ENCODE results near the gene KLF15. TPM values are rescaled to one million over a fixed set of nuclear protein-coding genes. Genes with fewer than 3 reads are reported as not detected.

Gene KLF15
- polyA plus RNA-seq, 4 donors = 2.6 to 15.8 (median 10.1) TPM

DNA sequence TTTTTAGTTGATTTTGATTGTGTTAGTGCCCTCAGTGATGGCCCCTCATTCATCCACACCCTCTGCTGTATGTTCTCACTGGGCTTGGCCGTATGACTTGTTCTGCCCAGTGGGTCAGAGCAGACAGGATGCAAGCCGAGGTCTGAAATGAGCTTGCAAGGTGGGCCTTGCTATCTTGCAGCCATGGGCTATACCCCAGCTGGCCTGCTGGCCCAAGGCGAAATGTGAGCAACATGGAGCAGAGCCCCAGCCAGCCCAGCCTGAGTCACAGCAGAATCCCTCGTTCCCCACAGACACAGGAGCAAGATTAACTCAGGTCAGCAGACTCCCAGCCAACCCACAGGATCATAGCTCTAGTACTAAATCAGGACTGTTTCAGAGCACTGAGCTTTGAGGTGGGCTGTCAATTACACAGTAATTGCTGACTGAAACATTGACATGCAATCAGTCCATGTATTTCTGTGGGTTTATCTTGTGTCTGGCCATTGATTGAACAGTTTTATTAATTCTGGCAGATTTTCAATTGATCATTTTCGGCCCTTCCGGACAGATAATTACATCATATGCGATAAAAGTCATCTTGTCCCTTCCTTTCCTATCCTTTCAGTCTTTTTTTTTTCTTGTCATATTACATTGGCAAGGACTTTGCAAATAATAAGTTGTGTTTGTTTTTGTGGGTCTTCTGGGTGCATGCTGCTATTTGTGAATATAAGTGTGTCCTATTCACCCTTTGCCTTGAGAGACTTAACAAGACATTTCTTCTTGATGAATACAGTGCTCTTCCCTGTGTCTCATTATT, 27.1 kb downstream of the KLF15 start:
- DNase-seq (ENCODE audit: low read depth in 4 of 4, low spot score in 3 of 4) = no peak

DNA sequence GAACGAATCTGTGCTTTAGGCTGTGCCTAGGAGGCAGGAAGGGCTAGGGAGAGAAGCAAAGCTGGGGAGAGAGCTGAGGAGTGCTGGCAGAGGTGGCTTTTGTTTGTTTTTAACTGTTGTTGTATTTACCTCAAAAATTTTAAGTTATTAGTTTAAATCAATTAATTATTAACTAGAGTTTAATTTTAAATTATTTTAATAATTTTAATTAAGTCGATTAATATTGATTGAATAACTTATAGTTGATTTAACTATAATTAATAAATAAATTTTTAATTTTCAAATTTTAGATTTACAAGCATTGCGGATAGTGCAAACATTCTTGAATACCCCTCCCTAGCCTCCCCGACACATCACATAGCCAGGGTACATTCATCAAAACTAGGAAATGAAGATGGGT, 30.6 kb downstream of the KLF15 start:
- no peak for DNase-seq (ENCODE audit: low read depth in 4 of 4, low spot score in 3 of 4)

DNA sequence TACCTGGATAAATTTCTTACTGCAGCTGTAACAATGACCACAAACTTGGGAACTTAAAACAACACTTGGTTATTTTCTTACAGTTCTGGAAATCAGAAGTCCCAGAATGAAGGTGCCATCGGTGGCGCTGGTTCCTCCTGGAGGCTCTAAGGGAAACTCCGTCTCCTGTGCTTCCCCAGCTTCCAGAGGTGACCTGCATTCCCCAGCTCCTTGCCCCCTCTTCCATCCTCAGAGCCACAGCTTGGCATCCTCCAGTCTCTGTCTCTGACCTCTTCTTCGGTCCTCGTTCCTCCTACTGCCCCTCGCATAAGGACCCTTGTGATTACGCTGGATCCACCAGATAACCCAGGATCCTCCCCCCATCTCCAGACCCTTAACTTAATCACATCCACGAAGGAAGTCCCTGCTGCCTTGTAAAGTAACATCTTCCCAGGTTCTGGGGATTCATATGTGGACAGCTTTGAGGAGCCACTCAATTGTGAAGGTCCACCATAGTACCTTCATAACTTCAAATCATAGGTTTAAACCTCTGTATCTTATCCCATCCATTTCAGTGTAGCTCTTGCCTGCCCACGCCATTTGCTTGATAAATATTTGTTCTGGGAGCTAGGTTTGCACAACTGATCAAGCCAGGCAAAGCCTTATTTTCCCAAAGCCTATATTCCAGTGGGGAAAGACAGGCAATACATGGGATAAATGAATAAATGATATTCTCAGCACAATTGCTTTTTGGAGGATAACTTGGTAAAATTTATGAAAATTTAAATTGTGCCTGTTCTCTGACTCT, 34.8 kb downstream of the KLF15 start:
- DNase-seq (ENCODE audit: low read depth in 4 of 4, low spot score in 3 of 4) = no peak

DNA sequence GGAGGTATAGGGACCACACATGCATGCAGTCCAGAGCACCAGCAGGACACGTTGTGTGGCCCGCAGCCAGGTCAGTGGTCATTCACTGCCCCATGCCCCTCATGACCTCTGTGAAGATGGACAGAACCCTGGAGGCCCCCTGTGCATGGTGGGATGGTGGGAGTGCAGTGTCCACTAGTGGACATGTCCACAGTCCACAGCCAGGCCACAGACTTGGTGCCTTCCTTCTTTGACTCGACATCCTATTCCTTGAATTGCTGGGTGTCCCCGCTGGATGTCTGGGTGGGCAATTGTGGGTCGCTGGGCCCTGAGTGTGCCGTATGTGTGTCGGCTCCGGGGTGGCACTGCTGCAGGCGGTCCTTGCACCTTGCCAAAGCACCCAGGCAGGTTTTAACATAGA, 35.7 kb downstream of the KLF15 start:
- DNase-seq (ENCODE audit: low read depth in 4 of 4, low spot score in 3 of 4) = no peak

DNA sequence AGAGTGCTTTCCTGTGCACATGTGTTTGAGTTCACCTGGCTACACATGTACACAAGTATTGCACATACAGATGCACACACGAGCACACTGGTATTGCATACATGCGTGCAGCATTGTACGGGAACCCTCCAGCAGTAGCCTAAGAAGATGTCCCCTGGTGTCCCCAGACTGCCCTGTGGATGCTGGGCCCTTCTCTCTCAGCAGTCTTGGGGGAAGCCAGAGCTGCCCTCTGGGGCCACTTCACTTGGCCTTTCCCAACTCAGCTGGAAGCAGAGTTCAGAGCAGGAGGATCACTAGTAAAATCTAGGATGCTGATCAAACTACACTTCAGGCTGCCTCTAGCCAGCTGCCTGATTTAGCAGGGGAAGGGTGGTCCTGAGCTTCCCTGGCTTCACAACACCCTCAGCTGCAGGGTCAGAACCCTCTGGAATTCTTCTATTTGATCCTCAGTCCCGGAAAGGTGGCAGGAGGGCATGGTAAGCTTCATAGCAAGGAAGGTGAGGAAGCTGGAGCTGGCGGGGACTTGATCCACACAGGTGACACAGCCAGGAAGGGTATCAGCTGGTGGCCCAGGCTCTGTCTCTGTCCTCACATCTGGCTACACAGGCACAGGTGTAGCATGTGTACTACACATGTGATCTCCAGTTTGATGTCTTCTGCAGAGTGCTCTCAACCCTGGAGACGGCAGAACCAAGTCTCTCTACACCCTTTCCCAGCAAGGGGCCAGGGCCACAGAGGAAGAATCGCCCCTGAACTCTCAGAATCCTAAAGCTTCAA, 36.5 kb downstream of the KLF15 start:
- DNase-seq (ENCODE audit: low read depth in 4 of 4, low spot score in 3 of 4) = no peak

DNA sequence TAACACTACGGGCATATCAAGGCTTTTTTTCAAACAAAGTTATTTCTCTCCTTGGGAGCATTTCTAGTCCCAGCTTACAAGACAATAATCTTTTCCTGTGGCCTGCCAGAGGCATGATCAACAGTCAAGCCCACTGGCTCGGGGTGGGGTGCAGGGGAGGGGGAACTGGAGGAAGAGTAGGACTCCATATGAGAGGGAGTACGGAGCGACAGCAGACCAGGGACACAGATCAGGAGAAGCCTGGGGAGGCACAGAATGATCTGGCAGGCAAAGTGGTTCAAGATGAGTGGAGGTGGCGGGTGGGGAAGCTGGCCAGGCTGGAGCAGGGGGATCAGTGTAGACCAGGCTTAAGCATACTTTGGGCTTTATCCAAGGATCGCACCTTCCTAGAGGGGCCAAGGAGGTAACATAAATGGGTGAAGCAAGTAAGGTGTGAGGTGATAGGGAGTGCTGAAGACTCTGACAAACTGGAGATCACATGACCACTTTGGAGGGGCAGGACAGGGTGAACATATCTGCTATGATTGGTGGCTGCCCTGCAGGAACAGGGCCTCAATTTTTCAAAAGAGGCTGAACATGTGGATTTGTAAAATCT, 37.4 kb downstream of the KLF15 start:
- no peak for DNase-seq (ENCODE audit: low read depth in 4 of 4, low spot score in 3 of 4)

DNA sequence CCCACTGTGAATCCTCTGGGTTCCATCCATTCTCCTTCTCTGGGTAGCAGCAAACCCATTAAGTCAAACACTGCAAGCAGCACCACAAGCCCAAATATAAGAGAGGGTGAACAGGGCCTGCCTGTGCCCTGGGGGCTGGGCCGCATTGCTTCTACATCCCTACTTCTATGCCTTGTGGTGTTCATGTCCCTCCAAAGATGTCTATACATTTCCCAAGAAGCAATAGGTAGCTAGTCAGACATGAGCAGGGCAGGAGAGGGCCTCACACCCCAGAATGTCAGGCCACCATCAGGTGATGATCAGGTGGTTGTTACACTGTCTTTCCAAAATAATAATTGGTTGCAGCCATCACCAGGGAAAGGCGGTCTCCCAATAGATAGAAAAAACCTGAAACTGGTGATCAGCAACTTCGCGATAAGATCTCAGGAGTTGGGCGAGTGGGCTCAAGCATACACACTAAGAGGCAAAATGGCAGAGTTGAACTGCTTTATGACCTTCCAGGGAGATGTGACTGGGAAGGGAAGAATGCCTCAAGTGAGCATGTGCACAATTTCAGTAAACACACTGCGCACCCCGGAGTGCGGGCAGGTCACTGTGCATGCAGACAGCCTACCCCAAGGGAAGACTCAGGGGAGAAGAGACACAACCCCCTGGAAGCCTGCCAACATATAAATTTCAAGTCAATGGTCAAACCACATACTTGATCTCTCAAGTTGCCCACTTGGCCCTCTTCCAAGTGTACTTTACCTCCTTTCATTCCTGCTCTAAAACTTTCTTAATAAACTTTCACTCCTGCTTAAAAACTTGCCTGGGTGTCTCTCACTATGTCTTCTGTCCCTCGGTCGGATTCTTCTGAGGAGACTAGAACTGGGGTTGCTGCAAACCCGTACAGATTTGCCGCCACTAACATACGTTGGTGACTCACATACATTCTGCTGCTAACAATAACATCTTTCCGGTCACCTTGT, 39.9 kb downstream of the KLF15 start:
- DNase-seq (ENCODE audit: low read depth in 4 of 4, low spot score in 3 of 4) = no peak

DNA sequence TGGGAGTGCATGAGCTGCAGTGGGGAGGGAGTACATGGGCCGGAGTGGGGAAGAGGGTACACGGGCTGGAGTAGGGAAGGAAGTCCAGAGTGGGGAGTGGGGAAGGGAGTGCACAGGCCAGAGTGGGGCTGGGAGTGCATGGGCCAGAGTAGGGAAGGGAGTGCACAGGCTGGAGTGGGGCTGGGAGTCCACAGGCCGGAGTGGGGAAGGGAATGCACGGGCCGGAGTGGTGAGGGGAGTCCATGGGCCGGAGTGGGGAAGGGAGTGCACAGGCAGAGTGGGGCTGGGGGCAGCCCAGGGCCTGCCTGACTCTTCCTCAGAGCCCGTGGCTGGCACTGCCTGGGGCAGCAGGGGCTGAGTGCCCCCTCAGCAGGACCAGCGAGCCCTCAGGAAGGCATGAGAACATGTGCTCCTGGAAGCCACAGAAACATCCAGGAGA, 40.7 kb downstream of the KLF15 start:
- no peak for DNase-seq (ENCODE audit: low read depth in 4 of 4, low spot score in 3 of 4)

DNA sequence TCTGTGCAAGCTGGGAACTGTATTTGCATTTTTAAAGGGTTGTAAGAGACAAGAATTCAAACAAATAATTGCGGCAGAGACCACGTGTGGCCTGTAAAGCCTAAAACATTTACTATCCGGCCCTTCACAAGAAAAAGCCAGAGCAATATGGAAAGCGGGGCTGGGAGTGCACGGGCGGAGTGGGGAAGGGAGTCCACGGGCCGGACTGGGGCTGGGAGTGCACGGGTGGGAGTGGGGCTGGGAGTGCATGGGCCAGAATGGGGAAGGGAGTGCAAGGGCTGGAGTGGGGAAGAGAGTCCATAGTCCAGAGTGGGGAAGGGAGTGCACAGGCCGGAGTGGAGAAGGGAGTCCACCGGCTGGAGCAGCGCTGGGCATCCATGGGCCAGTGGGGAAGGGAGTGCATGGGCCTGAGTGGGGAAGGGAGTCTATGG, 41.2 kb downstream of the KLF15 start:
- no peak for DNase-seq (ENCODE audit: low read depth in 4 of 4, low spot score in 3 of 4)

DNA sequence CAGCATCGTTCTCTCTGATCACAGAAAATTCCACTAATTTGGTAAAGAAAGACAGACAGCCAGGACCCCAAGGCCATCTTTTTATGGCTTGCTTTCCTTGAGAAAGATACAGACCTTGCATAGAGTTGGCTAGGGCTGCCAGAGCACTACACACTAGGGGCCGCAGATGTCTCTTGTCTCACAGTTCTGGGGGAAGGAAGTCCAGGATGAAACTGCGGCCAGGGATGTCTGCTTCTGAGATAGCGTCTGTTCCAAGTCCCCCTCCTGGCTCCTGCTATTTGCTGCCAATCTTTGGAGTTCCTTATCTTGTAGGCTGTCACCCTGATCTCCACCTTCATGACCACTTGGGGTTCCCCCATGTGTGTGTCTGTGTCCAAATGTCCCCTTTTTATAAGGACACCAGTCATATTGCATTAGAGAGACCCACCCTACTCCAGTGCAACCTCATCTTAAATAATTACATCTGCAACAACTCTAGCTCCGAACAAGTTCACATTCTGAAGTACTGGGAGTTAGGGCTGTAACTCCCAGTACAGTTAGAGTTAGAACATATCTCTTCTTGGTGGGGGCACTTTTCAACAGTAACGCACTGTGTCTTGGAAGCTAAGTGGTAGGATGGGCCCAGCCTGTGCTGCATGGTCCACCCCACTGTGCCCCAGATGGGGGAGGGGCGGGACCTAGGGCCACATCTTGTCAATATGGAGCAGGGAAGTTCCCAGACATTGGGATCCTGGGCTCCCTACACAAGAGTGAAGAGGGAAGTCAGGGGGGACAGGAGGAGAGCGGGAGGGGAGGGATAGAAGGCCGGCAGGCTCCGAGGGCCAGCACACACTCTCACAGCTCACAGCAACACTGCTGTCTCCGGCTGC, 42.2 kb downstream of the KLF15 start:
- peak in 3 of 4 donors; percentile 19 to 32 (median 19) for DNase-seq (ENCODE audit: low read depth in 4 of 4, low spot score in 3 of 4)

DNA sequence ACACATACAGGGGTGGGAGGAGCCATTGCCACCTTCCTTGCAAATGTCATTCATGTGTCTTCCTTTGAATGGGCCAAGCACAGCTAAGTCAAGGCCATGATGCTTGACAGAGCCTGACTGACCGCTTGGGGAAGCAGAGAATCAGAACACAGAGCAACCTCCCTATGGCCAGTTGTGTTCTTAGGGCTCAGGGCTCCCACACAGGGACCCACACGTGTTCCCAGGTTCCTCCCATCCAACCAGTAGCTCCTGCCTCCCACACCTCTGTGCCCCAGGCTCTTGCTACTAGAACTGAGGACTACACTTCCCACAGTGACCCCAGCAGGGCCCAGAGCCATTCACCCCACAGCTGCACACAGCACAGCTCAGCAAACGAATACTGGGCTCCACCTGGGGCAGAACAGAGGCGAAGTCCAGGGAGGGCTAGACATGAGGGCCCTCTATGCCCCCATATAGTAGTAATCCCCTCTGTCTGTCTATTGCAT, 42.9 kb downstream of the KLF15 start:
- DNase-seq (ENCODE audit: low read depth in 4 of 4, low spot score in 3 of 4) = no peak

DNA sequence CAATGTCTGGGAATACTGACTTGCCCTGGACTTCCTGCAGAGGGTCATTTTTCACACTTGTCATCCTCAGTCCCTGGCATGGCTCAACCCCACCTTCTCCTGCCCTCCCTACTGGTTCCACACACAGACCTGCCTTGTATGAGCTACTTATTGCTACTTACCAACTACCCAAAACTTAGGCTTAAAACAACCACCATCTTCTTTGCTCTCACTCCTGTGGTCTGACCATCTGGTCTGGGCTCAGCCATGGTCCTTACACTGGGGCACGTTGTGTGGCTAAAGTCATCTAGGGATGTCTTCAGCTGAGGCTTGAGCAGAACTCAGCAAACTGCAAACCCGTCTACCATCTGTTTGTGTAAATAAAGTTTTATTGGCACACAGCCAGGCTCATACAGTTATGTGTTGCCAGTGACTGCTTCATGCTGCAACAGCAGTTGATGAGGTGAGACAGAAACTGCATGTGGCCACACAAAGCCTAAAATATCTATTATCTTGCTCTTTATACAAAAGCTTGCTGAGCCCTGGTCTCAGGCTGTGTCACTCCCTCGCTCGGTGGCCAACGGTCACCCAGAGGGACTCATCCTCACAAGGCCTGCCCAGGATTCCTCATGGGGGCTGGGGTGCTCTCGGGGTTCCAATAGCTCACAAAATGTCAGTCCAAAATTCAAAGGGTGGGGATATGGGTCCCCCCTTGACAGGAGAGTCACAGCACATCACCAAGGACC, 43.5 kb downstream of the KLF15 start:
- DNase-seq (ENCODE audit: low read depth in 4 of 4, low spot score in 3 of 4) = no peak

DNA sequence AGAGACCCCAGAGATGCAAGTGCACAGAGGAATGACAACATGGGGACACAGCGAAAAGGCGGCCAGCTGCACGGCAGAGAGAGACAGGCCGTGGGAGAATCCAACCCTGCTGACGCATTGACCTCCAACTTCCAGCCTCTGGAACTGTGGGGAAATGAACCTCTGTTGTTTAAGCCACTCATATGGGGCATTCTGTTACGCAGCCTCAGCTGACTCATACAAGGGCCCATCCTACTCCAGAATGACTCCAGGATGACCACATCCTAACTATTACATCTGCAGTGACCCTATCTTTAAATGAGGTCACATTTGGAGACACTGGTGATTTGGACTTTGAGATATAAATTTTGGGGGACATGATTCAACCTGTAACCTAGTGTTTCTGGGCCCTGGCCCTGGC, 44.0 kb downstream of the KLF15 start:
- no peak for DNase-seq (ENCODE audit: low read depth in 4 of 4, low spot score in 3 of 4)

DNA sequence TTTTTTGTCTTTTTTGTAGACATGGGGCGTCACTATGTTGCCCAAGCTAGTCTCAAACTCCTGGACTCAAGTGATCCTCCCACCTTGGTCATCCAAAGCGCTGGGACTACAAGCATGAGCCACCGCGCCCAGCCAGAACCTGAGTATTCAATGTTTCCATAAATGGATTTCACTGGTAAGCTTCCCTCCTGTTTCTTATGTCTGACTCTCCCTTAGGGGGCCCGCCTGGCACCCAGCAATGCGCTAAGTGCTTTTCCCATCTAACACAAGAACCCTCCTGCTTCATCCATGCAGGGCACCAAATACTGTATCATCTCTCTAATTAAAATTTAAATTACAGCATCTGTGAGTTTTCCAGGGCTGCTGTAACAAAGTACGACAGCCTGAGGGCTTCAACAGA, 44.9 kb downstream of the KLF15 start:
- no peak for DNase-seq (ENCODE audit: low read depth in 4 of 4, low spot score in 3 of 4)

DNA sequence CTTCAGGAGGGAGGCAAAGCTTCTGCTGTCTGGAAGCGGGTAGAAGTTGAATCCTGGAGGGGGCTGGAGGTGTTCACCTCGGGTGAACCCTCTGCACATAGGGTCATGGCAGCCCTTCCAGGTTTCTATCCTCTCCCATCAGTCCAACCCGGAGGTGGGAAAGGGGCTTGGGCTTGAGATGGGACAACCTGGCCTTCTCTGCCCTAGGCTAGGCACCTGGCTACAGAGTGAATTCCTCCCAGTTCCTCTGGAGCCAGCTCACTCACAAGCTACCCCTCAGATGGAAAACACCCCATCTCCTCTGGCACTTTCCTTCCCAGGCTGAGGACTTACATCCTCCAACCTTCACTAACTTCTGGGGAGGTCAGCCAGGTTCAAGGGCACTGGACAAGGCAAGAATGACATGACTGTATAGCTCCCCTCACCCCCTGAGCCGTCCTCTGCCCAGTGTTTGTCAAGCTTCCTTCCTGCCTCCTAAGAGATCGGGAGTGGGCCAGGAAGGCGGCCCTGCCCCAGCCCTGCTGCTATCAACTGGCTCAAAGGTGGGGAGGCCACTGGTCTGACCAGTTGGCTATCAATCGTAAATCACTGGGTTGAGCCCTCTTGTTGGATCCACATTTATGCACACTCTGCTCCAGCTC, 45.8 kb downstream of the KLF15 start:
- DNase-seq (ENCODE audit: low read depth in 4 of 4, low spot score in 3 of 4) = no peak

DNA sequence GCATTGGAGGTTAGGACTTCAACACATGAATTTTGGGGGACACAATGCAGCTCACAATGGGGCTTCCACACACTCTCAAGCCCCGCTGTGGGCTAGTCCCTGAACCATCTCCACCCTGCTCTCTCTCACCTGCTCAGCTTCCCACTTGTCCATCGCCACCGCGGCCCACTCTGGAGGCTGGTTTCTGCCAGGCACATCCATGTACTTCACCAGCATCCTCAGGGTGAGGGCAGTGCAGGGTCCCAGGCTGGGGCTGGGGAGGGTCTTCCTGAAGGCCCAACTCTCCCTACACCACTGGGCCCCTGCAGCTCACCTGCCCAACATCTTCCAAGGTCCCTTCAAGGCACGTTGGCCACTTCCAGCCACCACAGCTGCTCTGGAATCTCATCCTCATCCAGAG, 46.4 kb downstream of the KLF15 start:
- no peak for DNase-seq (ENCODE audit: low read depth in 4 of 4, low spot score in 3 of 4)

DNA sequence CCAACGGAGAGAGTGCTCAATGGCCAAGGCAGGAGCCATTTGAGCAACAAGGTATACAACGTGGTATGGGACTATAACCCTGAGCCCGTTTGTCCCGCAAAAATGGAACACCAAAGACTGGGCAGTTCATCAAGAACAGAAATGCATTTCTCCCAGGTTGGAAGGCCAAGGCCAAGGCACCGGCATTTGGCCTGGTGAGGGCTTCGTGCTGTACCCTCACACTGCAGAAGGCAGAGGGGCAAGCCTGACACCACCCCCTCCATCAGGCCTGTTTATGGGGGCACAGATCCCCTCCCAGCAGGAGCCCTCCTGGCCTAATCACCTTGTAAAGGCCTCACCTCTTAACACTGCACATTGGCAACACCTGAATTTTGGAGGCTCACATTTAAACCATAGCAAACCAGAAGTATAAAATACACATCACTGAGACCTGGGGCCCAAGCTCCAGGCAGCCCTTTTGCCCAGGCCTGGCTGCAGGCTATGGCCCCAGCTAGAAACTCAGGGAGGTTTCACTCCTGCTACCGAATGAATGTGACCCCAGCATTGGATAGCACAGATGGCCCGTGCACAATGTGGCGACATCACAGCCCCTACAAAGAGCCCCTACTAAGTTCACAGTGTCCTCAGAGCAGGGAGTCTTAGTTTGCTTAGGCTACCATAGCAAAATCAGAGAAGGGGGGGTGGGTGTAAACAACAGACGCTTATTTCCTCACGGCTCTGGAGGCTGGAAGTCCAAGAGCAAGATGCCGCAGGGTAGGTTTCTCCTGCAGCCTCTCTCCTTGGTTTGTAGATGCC, 47.1 kb downstream of the KLF15 start:
- no peak for DNase-seq (ENCODE audit: low read depth in 4 of 4, low spot score in 3 of 4)
